GM20000 (cell line): ENCODE measurements around the gene SPINT1.

ENCODE experiments used
- DNase-seq: peaks from one replicate; pipeline ENCODE4 v3.0.0; 2012; ENCODE audit warnings: low spot score
- TF ChIP-seq, protein P1 (sequence below): IDR thresholded peaks from 2 replicates; pipeline ENCODE4 v1.5.1; 2012; ENCODE audit warnings: mild to moderate bottlenecking, control low read depth; ENCODE audit errors: extremely low read depth, missing control alignments

Gene SPINT1

DNA sequence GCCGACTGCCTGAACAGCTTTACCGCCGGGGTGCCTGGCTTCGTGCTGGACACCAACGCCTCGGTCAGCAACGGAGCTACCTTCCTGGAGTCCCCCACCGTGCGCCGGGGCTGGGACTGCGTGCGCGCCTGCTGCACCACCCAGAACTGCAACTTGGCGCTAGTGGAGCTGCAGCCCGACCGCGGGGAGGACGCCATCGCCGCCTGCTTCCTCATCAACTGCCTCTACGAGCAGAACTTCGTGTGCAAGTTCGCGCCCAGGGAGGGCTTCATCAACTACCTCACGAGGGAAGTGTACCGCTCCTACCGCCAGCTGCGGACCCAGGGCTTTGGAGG is 815 bp downstream of the SPINT1 start:
- TF ChIP-seq, protein P1, sequence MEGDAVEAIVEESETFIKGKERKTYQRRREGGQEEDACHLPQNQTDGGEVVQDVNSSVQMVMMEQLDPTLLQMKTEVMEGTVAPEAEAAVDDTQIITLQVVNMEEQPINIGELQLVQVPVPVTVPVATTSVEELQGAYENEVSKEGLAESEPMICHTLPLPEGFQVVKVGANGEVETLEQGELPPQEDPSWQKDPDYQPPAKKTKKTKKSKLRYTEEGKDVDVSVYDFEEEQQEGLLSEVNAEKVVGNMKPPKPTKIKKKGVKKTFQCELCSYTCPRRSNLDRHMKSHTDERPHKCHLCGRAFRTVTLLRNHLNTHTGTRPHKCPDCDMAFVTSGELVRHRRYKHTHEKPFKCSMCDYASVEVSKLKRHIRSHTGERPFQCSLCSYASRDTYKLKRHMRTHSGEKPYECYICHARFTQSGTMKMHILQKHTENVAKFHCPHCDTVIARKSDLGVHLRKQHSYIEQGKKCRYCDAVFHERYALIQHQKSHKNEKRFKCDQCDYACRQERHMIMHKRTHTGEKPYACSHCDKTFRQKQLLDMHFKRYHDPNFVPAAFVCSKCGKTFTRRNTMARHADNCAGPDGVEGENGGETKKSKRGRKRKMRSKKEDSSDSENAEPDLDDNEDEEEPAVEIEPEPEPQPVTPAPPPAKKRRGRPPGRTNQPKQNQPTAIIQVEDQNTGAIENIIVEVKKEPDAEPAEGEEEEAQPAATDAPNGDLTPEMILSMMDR: no peak
- DNase-seq: peak; percentile 77

GRCh38 chr15:40845036-40845435 is 1.2 kb downstream of the SPINT1 start:
- DNase-seq: no peak

DNA sequence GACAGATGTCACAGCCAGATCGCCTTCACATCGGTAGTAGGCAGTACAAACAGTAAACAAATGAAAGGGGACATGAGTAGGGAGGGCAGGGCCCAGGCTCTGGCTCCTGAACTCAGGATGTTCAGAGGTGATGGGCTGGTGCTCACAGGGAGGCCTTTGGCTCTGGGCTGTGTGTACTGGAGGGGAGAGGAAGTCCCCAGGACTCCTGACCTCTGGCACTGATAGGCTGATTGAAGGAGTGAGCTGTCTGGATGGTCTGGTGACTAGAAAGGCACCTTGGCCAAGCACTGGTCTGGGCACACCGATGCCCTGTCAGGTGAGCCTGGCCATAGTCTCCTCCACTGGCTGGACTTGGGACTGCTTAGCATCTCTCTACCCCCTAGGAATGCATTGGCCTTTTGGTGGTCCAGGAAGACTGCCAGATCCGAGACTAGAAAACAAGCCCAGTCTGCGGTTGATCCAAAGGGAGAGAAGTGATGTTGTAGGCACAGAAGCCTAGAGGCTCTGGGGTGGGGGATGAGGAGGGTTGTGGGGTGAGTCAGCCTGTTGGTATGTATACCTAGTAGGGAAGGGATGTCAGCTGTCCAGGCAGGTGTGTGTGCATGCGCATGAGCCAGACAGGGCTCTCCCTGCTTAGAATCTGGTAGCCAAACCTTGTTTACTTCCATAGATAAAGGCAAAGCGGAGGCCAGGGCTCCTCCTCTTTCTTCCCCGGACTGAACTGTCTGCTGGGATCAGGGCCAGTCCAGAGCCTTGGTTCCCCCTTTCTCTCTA is 1.9 kb downstream of the SPINT1 start:
- TF ChIP-seq, protein P1: no peak
- DNase-seq: no peak

More at GRCh38 chr15:40845036-40845435, 1.2 kb downstream of the SPINT1 start:
- TF ChIP-seq, protein P1: no peak

DNA sequence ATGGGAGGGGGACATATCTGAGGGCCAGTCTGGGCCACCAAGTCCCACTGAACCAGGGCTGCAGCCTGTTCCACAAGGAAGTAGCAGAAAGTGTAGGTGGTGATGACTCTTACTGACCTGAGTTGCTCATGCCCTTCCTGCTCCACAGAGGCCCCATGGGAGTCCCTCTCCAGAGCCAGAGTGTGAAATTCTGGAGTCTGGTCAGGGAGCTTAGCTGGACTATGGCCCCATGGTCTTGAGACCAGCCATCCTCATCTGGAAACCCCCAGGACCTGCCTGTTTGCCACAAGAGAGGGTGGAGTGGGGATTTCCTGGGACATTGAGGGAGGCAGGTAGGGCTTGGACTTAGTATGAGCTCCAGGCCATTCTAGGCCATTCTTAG is 3.0 kb downstream of the SPINT1 start:
- no peak for DNase-seq
- TF ChIP-seq, protein P1: no peak

DNA sequence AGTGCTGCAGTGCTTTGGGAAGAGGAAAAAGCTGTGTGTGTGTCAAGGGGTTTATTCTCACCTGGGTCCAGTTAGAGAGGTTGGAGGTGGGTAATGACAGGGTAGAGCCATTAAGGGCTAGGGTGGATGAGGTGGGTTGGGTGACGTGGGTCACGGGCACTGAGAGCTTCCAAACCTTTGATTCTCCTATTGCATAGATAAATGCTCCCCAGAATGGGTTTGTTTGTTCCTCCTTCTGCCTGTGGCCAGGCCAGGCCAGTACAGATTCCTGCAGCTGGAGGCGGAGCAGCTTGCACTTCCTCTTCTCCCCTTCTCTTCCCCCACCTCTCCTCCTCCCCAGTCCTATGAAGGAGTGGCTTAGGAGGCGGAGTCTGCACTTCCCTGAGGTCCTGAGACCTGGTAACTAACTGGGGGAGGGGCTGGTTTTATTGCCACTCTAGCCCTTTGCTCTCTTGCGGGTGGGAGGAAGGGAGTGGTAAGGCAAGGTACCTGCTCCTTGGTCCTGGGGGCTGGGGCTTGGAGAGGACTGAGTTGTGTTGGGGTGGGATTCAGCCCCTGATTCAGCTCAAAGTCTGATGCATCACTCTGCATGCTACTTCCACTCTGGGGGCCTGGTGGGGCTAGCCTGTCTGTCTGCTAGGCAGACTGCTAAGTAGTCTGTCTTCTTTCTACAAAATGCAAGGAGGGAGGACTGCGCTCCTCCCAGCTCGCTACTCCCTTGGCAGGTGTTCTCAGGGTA is 3.5 kb downstream of the SPINT1 start:
- peak; percentile 81 for DNase-seq
- TF ChIP-seq, protein P1: no peak

DNA sequence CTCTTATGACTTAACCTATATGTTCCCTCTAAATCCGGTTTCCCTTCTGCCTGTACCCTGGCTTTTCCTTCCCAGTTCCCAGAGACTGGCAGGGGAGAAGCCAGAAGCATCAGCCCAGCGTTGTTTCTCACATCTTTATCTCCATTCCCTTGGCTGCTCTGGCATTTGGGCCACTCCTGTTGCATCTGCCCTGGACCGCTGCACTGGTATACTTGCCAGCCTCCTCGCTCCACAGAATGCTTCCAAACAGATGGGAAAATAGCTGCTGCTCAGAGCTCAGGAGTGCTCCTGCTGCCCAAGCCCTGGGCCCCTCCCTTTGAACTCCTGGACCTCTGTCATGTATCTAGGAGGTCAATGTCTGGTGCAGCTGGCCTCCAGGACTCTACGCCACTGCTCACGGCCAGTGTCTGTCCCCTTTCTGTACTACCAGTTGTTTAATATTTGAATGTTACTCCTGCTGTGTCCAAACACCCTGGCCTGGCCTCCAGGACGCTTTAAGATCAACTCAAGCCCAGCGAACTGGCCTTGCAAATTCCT is 6.8 kb downstream of the SPINT1 start:
- TF ChIP-seq, protein P1: no peak
- DNase-seq: no peak

- no peak for DNase-seq
- TF ChIP-seq, protein P1: no peak
Measured at GRCh38 chr15:40852529-40852928, 8.7 kb downstream of the SPINT1 start.
